Fibroblast of peridontal ligament (primary cell): ENCODE data around the gene SLC37A3.
"Not testable (repeated sequence)": the region's sequence is repeated elsewhere in the genome, so short reads cannot be mapped to it uniquely, and the experiment has no call there.

Experiments
- DNase-seq: peaks from one replicate; pipeline ENCODE4 v3.0.0-alpha.2; 2010; ENCODE audit errors: extremely low read depth

SLC37A3 gene, protein sequence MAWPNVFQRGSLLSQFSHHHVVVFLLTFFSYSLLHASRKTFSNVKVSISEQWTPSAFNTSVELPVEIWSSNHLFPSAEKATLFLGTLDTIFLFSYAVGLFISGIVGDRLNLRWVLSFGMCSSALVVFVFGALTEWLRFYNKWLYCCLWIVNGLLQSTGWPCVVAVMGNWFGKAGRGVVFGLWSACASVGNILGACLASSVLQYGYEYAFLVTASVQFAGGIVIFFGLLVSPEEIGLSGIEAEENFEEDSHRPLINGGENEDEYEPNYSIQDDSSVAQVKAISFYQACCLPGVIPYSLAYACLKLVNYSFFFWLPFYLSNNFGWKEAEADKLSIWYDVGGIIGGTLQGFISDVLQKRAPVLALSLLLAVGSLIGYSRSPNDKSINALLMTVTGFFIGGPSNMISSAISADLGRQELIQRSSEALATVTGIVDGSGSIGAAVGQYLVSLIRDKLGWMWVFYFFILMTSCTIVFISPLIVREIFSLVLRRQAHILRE

GRCh38 chr7:140397784-140398750 lies at the start of gene SLC37A3:
Gene SLC37A3 (minus strand): TSS chr7:140398530. CDS start chr7:140382526, 16,004 bp downstream.
- DNase-seq: peak; percentile 56

- no peak for DNase-seq
Measured at GRCh38 chr7:140447841-140448240, 49.5 kb upstream of the SLC37A3 start.

DNA sequence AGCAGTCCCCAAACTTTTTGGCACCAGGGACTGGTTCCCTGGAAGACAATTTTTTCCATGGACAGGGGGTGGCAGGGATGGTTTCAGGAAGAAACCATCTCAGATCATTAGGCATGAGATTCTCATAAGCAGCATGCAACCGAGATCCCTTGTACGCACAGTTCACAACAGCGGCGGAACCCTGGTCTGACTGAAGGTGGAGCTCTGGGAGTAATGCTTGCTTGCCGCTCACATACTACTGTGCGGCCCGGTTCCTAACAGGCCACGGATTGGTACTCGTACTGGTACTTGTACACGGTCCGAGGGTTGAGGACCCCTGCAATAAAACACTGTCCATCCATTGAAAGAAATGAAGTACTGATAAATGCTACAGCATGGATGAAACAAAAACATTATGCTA lies 48.1 kb upstream of the SLC37A3 start:
- DNase-seq: no peak

DNA sequence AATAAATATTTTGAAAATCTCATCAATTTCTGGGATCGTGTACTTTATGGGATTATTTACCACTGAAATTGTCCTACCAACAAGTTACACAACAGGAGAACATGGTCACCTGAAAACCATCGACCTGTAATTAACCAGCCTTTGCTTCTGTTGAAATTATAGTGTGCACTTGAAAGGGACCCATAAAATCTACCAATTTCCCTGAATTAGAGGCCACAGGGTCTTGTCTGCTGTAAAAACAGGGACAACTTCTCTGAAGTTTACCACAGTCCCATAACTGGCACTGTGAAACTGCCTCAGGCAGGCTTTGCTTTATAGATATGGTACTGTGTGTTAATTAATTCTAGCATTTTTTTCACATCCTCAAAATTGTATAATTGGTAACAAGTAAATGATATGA lies 43.2 kb upstream of the SLC37A3 start:
- no peak for DNase-seq

GRCh38 chr7:140440593-140440992 lies 42.3 kb upstream of the SLC37A3 start:
- no peak for DNase-seq

DNA sequence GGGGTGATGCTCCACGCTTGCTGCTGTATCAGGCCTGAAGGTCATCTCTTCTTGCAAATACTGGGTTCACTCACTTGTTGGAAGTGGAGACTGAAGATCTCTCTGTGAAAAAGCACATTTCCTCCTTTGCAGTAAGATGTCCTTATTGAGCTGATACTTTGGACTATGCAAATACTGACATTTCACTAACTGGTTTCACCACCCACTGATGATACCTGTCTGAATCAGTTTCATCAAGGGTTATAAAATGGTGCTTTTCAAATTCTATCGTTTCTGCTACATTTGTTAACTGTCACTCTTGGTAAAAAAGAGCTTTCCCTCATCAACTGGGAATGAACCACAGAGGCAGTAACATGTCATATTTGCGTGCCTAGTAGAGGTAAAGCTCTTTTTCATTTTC lies 41.0 kb upstream of the SLC37A3 start:
- no peak for DNase-seq

- no peak for DNase-seq
Measured at GRCh38 chr7:140435252-140435895, 37.0 kb upstream of the SLC37A3 start.

DNA sequence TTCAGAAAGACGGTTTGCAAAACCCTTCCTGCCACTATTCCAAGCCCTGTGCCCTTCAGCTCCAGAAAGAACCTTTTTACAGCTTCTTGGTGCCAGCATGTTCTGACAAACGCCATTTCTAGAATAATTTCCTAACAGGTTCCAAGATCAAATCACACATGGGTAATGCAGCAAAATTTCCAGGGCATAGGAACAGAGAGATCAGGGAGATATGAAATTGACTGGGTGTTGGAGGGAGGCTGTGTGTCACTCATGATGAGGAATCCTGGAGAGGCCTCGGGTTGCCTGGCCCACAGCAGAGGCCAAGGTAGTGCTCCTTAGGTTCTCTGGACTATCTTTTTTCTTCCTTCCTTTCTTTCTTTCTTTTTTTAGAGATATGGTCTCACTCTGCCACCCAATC lies 35.1 kb upstream of the SLC37A3 start:
- no peak for DNase-seq

DNA sequence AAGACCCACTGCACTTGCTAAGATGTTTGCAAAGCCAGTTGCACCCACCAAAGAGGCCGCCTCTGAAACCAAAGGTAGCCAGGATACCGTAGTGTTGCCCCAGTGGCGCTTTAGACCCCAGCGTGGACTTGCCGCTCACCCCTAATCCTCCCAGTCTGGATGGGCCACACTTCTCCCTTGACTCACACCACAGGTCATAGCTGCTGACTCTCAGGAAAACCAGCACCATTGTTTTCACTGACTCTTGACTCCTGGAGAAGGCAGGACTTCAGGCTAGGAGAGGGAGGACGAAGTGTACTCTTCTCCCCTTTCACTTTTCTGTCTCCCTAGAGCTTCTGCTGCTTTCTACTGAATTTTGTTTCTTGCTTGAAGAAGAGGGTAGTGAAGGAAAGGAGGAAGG lies 27.8 kb upstream of the SLC37A3 start:
- DNase-seq: no peak

DNA sequence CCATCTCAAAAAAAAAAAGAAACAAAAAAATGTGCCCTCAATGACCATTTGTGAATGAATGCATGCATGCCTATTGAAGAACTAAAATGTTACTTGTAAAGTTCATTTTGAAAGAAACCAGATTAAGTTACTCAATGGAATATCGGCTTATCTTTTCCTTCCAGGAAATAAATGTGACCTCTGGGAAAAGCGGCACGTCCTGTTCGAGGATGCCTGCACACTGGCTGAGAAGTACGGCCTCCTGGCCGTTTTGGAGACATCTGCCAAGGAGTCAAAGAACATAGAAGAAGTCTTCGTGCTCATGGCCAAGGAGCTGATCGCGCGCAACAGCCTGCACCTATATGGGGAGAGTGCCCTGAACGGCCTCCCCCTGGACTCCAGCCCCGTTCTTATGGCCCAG lies 27.4 kb upstream of the SLC37A3 start:
- no peak for DNase-seq

GRCh38 chr7:140423501-140423900 lies 25.2 kb upstream of the SLC37A3 start:
- no peak for DNase-seq

- no peak for DNase-seq
Measured at GRCh38 chr7:140421521-140421920, 23.2 kb upstream of the SLC37A3 start.

GRCh38 chr7:140418653-140419052 lies 20.3 kb upstream of the SLC37A3 start:
- DNase-seq: no peak

- DNase-seq: not testable (repeated sequence)
Measured at GRCh38 chr7:140418156-140418472, 19.8 kb upstream of the SLC37A3 start.

- no peak for DNase-seq
Measured at GRCh38 chr7:140417456-140418155, 19.3 kb upstream of the SLC37A3 start.

GRCh38 chr7:140416560-140416959 lies 18.2 kb upstream of the SLC37A3 start:
- no peak for DNase-seq

- not testable (repeated sequence) for DNase-seq
Measured at GRCh38 chr7:140415816-140416215, 17.5 kb upstream of the SLC37A3 start.

- DNase-seq: no peak
Measured at GRCh38 chr7:140415361-140415760, 17.0 kb upstream of the SLC37A3 start.

DNA sequence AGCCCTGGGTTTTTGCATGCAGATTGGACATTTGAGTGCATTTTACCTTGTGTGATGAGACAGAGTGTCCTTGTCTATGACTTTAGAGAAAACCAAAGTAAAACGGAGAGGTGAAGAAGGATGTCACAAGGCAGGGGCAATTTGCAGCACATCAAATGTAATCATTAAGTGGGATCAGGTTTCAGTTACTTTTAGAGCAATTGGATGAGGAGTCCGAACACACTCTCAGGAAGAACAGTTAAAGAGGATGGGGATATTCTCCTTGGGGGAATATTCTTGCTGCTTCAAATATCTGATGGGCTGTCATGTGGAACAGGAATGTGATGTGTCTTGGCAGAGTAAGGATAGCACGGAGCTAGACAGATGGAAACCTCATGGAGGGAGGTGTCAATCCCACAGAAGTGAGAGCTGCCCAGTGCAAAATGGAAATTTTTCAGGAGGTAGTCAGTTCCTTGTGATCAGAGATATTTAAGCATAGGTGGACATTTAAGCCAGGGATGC lies 6.3 kb upstream of the SLC37A3 start:
- peak; percentile 66 for DNase-seq

DNA sequence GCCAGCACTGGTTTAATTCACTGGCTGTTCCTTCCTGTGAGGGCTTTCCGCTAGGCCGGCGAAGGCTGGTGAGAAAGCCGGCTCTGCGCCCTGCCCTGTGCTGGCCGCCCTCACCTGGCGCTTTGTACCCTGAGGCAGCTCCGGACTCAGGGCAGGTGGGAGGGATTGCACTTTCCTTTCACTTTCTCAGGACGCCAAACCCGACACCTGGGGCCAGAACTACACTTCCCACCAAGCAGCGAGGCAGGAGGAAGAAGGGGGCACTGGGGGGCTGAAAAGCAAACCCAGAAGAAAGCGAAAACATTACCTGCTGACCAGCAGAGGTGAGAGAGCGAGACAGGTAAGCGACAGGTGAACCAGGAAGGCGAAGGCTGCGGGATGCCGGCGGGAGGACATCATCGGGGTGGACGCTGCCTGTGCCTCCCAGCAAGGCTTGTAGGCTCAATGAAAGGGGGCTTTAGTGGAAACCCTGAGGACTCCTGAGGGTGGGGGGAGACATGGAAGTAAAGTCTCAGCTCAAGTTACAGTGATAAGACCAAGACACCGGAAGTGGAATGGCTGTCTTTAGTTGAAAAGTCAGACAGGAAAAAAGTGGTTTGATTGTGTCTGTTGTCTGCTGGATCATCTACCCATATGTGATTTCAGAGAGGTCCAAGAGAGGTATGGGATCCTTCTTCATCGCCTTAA lies 5.7 kb upstream of the SLC37A3 start, which contains the start of gene RAB19:
Gene RAB19 (plus strand): TSS at position 181 of the 687 bp plus-strand sequence. CDS start 3,589 bp downstream, outside the sequence.
- no peak for DNase-seq
